ENCODE results near the gene SYTL4. TPM values are rescaled to one million over a fixed set of nuclear protein-coding genes. Genes with fewer than 3 reads are reported as not detected.

SYTL4 gene
- total and polyA plus RNA-seq, 8 donors, result 3.2 to 23.7 (median 7.9) TPM

- Histone ChIP-seq H3K4me1 (no peaks in the 10 kb centered on the region), H3K27me3 (peaks cover 0 to 3% (median 2%) of the 10 kb centered on the region in 4 donors), H3K36me3 (no peaks in the 10 kb centered on the region), H3K27ac (no peak overlapping the region), H3K4me3 (no peak overlapping the region), H3K9me3 (no peaks in the 10 kb centered on the region)
- no peak for TF ChIP-seq CTCF (IDR thresholded peaks at IDR 0.05)
- FAIRE-seq (no peak), ATAC-seq (no peak), DNase-seq (no peak)
- 54 to 56% methylated on average over 3 of the region's 3 CpGs for WGBS, 2 donors
- intact Hi-C loops (cut with DNase I), result no loop called here
Observed at GRCh38 chrX:100704581-100705203, 27.2 kb downstream of the SYTL4 start.

- DNase-seq, result no peak
- H3K36me3 ChIP-seq, result no peaks in the 10 kb centered on the region
- no peak for ATAC-seq
- intact Hi-C loops (cut with DNase I), result no loop called here
- 91 to 97% methylated on average over 1 of the region's 1 CpG for WGBS, 2 donors
- FAIRE-seq, result no peak
- no peak overlapping the region for H3K27ac ChIP-seq
- H3K27me3 ChIP-seq, result no peaks in the 10 kb centered on the region
- no peak overlapping the region for H3K4me3 ChIP-seq
- no peak for TF ChIP-seq CTCF (IDR thresholded peaks at IDR 0.05)
- no peaks in the 10 kb centered on the region for H3K9me3 ChIP-seq
- no peaks in the 10 kb centered on the region for H3K4me1 ChIP-seq
Observed at GRCh38 chrX:100700809-100701208, 31.1 kb downstream of the SYTL4 start.

- no peak for TF ChIP-seq CTCF (IDR thresholded peaks at IDR 0.05)
- DNase-seq (no peak), FAIRE-seq (no peak), ATAC-seq (no peak)
- Histone ChIP-seq H3K36me3 (no peaks in the 10 kb centered on the region), H3K4me3 (no peak overlapping the region), H3K27me3 (no peaks in the 10 kb centered on the region), H3K9me3 (no peaks in the 10 kb centered on the region), H3K4me1 (no peaks in the 10 kb centered on the region), H3K27ac (no peak overlapping the region)
- intact Hi-C loops (cut with DNase I), result no loop called here
Observed at GRCh38 chrX:100698551-100698950, 33.4 kb downstream of the SYTL4 start.

- TF ChIP-seq CTCF (IDR thresholded peaks at IDR 0.05), result no peak
- DNase-seq, result no peak
- no peak overlapping the region for H3K4me3 ChIP-seq
- no peaks in the 10 kb centered on the region for H3K27me3 ChIP-seq
- no peaks in the 10 kb centered on the region for H3K4me1 ChIP-seq
- no peak for ATAC-seq
- no peaks in the 10 kb centered on the region for H3K36me3 ChIP-seq
- no peak overlapping the region for H3K27ac ChIP-seq
- intact Hi-C loops (cut with DNase I), result no loop called here
- H3K9me3 ChIP-seq, result no peaks in the 10 kb centered on the region
- FAIRE-seq, result no peak
- WGBS, 2 donors, result 70 to 82% methylated on average over 3 of the region's 3 CpGs
Observed at GRCh38 chrX:100696699-100697351, 35.1 kb downstream of the SYTL4 start.

GRCh38 chrX:100695991-100696390 is 35.9 kb downstream of the SYTL4 start:
- Histone ChIP-seq H3K27me3 (no peaks in the 10 kb centered on the region), H3K27ac (no peak overlapping the region), H3K4me3 (no peak overlapping the region), H3K4me1 (no peaks in the 10 kb centered on the region), H3K9me3 (no peaks in the 10 kb centered on the region), H3K36me3 (no peaks in the 10 kb centered on the region)
- TF ChIP-seq CTCF (IDR thresholded peaks at IDR 0.05), result no peak
- ATAC-seq, result no peak
- WGBS, 2 donors, result 53 to 64% methylated on average over 4 of the region's 4 CpGs
- DNase-seq, result no peak
- no peak for FAIRE-seq
- intact Hi-C loops (cut with DNase I), result no loop called here
